Memory B cell (primary cell): Measurements from ENCODE around the gene PEX19.
A peak's percentile ranks its signal among the peaks of the same experiment; 100 is the strongest.

ENCODE experiments used
- ATAC-seq: fragments of 150-1000 bp; cut with Tn5 transposase; 2 replicates; pipeline ENCODE4 v1.10.0; 2021; ENCODE audit warnings: low read depth, mild to moderate bottlenecking, moderate library complexity
- DNase-seq, 2 donors: peaks; one replicate each; pipeline ENCODE4 v3.0.0; 2022; ENCODE audit warnings: low spot score in 2 of 2
- H3K27ac Mint-ChIP-seq: one replicate; pipeline ENCODE4 v1.8.0; 2022; ENCODE audit warnings: mild to moderate bottlenecking, moderate library complexity, mixed read lengths
- H3K27me3 Mint-ChIP-seq: one replicate; pipeline ENCODE4 v1.8.0; 2022; ENCODE audit warnings: mixed read lengths
- H3K36me3 Mint-ChIP-seq: one replicate; pipeline ENCODE4 v1.8.0; 2022; ENCODE audit warnings: mild to moderate bottlenecking, mixed read lengths
- H3K4me1 Mint-ChIP-seq: one replicate; pipeline ENCODE4 v1.8.0; 2022; ENCODE audit warnings: mixed read lengths
- H3K4me3 Mint-ChIP-seq: one replicate; pipeline ENCODE4 v1.8.0; 2022; ENCODE audit warnings: mild to moderate bottlenecking, moderate library complexity, mixed read lengths
- H3K9me3 Mint-ChIP-seq: one replicate; pipeline ENCODE4 v1.8.0; 2022; ENCODE audit warnings: mixed read lengths

Gene PEX19

DNA sequence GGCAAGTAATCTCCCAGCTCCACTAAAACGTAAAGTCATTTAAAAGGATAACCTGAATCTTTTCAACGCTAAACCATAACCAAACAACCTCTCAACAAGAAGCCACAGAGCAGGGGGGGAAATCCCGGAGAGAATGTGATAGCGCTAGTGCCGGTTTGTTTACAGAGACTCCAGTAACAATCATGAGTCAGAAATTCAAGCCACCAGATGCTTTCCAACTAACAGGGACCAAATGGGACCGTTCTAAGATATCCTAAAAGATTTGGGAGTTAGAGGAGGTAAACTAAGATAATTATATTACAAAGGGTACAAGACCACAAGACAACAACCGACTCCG is 23.4 kb downstream of the PEX19 start:
- H3K27me3 Mint-ChIP-seq, result no peaks in the 10 kb centered on the region
- H3K27ac Mint-ChIP-seq, result peak overlapping the region; percentile 99
- H3K4me3 Mint-ChIP-seq, result peak overlapping the region; percentile 93
- H3K4me1 Mint-ChIP-seq, result peaks cover 23% of the 10 kb centered on the region
- ATAC-seq (peak; percentile 54), DNase-seq (peak in 1 of 2 donors; percentile 62)
- H3K36me3 Mint-ChIP-seq, result peaks cover 4% of the 10 kb centered on the region
- H3K9me3 Mint-ChIP-seq, result no peaks in the 10 kb centered on the region

DNA sequence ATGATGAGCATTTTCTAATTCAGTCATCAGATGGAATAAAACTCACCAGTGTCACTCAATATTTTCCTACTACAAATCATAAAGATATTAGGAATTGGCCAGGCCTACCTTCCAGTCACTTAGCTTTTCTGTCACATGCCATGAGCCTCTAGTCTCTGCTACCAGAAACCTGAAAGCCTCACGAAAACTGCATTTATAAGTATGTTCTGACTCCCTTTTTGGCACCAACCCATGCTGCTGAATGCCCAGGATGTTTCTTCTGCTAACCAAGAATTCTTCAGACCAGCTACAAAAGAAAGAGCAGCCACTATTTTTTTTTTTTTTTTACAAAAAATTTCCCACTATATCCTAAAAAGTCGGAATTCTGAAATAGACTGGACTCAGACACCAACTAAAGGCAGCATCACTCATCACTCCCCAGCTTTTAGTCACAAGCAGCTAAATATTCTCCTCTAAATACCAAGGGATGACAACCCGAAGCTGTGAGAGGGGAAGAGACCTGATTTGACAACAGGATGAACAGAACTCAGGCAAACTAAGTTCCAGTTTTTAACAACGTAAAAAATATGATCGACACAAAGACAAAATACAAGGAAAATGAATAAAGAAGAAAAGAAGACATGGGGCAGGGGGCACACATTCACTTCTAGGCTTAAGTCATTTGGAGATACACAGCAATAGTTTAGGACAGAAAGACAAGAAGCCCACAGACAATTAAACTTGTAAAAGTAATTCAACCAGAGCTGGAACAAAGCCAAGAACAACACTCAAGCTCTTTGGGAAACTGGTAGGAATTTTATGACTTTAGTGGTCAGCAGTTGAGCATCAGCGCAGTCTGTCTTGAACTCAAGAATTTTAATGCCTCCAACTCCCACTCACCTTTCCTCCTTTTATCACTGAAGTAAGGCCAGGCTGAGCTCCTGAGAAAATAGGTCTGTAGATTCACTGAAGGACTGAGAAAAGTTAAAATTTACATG is 24.2 kb downstream of the PEX19 start:
- Mint-ChIP-seq H3K9me3 (no peaks in the 10 kb centered on the region), H3K36me3 (peaks cover 4% of the 10 kb centered on the region), H3K4me3 (peak overlapping the region; percentile 93), H3K4me1 (peaks cover 23% of the 10 kb centered on the region), H3K27ac (peak overlapping the region; percentile 99), H3K27me3 (no peaks in the 10 kb centered on the region)
- DNase-seq (no peak), ATAC-seq (no peak)

DNA sequence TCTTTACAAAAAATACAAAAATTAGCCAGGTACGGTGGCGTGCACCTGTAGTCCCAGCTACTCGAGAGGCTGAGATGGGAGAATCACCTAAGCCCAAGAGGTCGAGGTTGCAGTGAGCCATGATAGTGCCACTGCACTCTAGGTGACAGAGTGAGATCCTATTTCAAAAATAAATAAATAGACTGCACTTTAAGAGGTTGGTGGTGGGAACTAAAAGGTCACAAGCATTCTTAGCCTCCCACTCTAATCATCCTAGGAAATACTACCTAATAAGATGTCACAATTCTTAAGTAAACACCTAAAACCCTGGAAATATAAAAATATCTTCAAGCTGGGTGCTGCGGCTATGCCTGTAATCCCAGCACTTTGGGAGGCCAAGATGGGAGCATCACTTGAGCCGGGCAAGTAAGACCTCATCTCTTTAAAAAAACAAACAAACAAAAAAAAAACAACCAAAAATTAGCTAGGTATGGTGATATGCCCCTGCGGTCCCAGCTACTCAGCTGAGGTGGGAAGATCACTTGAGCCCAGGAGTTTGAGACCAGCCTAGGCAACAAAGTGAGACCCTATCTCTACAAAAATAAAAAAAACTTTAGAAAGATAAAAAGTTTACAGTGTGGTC is 26.6 kb downstream of the PEX19 start:
- no peaks in the 10 kb centered on the region for H3K9me3 Mint-ChIP-seq
- no peak overlapping the region for H3K27ac Mint-ChIP-seq
- H3K27me3 Mint-ChIP-seq, result no peaks in the 10 kb centered on the region
- ATAC-seq (no peak), DNase-seq (no peak)
- H3K4me3 Mint-ChIP-seq, result no peak overlapping the region
- peaks cover 4% of the 10 kb centered on the region for H3K36me3 Mint-ChIP-seq
- H3K4me1 Mint-ChIP-seq, result peaks cover 20% of the 10 kb centered on the region

DNA sequence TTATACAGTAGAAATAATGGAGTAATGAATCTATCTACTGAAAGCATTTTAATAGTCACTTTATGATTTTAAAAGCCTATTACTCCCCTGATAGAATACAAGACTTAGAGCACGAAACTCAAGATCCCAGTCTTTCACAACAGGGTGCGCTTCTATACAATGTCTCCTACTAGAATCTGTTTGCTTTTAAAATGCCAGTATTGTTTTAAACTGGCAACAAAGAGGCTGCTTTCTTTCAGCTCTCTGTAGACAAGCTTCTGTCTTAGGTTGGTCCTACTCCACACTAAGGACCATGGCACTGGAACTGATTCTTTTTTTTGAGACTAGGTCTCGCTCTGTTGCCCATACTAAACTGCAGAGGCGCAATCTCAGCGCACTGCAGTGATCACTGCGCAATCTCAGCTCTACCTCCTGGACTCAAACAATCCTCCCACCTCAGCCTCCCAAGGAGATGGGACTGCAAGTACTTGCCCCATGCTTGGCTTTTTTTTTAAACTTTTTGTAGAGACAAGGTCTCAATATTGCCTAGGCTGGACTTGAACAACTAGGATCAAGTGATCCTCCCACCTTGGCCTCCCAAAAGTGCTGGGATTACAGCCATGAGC is 27.4 kb downstream of the PEX19 start:
- H3K27me3 Mint-ChIP-seq, result no peaks in the 10 kb centered on the region
- H3K27ac Mint-ChIP-seq, result no peak overlapping the region
- H3K4me1 Mint-ChIP-seq, result peaks cover 18% of the 10 kb centered on the region
- H3K4me3 Mint-ChIP-seq, result no peak overlapping the region
- H3K9me3 Mint-ChIP-seq, result no peaks in the 10 kb centered on the region
- DNase-seq (no peak), ATAC-seq (no peak)
- peaks cover 6% of the 10 kb centered on the region for H3K36me3 Mint-ChIP-seq

DNA sequence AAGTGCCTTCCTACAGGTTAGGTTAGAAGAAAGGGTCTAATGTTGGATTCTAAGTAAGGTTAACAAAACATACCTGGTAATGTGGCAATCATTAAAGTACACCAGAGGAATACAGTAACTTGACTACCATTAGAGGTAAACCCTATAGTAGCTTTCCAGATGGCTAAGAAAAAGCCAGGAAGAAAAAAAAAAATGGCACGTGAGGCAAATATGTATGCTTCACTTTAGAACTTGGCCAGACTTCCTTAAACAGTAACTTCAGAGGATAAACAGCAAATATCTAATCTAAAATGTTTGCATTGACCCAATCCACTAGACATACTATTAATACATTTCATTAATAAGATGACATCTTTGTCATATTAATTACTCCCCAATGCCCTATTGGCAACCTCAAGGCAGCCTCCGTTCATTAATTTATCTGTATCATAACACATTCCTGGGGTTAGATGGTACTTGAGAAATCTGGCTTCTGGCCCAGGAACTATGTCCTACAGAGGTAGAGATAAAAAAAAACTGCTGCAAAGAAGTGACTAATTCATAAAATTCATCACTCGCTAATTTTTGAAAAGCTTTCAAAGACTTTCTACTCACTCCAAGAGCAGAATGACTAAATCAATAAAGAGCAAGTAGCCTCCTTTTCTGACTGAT is 28.4 kb downstream of the PEX19 start:
- ATAC-seq (no peak), DNase-seq (no peak)
- Mint-ChIP-seq H3K9me3 (no peaks in the 10 kb centered on the region), H3K4me3 (no peak overlapping the region), H3K27ac (no peak overlapping the region), H3K36me3 (peaks cover 6% of the 10 kb centered on the region), H3K4me1 (peaks cover 15% of the 10 kb centered on the region), H3K27me3 (no peaks in the 10 kb centered on the region)

DNA sequence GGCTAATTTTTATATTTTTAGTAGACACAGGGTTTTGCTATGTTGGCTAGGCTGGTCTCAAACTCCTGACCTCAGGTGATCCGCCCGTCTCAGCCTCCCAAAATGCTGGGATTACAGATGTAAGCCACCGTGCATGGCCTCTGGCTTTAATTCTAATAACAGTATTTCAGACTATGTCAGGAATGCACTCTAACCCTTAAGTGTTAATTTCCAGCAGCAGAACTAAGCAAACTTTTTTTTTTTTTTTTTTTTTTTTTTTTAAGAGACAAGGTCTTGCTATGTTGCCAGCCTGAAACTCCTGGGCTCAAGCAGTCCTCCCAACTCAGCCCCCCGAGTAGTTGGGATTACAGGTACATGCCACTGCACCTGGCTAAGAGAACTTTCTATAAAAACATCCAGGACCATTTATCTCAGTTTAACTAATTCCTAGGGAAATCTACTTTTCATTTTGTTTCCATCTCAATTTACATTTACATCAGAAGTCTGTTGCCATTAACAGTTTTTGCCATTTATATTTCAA is 29.1 kb downstream of the PEX19 start:
- Mint-ChIP-seq H3K4me1 (peaks cover 11% of the 10 kb centered on the region), H3K36me3 (peaks cover 6% of the 10 kb centered on the region), H3K27me3 (no peaks in the 10 kb centered on the region), H3K9me3 (no peaks in the 10 kb centered on the region), H3K4me3 (no peak overlapping the region), H3K27ac (no peak overlapping the region)
- no peak for ATAC-seq
- no peak for DNase-seq

DNA sequence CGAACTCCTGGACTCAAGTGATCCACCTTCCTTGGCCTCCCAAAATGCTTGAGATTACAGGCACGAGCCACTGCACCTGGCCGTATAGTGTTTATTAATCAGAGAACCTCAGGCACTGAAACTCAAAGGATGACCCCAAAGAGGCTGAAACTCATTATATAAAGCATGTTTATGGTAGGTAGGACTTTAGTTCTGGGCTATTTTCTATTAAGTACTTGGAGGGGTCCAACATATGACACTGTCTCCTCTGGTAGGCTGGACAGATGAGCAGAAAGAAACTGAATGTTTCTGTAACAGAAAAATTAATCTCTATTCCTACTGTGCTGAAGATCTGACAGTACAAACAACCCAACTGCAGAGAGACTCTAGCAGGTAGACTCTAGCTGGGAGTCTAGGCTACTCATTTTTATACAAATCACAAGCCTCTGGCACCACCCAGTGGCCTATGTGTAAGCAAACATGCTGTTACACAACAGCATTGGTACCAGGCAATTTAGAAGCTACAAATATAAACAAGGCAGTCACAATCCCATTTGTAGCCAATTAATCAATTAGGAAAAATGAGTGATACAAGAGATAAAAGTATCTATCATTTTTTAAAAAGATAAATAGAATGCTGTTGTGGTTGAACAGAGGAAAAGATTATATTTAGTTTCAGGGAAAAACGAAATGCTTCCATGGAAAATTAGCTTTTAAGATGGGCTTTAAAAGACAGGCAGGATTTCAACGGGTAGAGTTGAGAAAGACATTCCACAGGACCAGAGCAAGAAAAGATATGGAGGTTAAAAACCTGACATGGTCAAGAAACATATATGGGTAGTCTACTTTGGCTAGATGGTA is 33.0 kb downstream of the PEX19 start:
- DNase-seq (peak; percentile 38 to 49), ATAC-seq (peak; percentile 100)
- H3K4me3 Mint-ChIP-seq, result no peak overlapping the region
- H3K9me3 Mint-ChIP-seq, result no peaks in the 10 kb centered on the region
- H3K27me3 Mint-ChIP-seq, result no peaks in the 10 kb centered on the region
- H3K4me1 Mint-ChIP-seq, result no peaks in the 10 kb centered on the region
- H3K36me3 Mint-ChIP-seq, result peaks cover 2% of the 10 kb centered on the region
- H3K27ac Mint-ChIP-seq, result peak overlapping the region; percentile 50

DNA sequence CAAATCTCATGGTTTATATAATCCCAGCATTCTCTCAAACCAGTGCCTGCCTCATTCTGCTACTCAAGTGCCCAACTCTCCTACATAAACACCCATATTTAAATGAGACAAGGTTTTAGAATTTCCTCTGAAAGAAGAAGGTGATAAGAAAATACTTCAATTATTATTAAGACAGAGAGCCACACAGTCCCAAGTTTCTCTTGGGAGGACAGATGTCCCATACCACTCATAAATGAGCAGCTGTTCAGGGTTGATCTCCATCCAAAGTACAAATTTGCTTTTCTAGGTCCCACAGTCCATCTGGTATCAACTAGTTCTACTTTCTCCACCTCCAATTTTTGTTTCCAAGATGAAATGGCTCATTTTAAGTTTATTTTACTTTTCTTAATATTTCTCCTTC is 33.9 kb downstream of the PEX19 start:
- peaks cover 2% of the 10 kb centered on the region for H3K36me3 Mint-ChIP-seq
- no peak overlapping the region for H3K4me3 Mint-ChIP-seq
- DNase-seq (no peak), ATAC-seq (no peak)
- no peaks in the 10 kb centered on the region for H3K9me3 Mint-ChIP-seq
- peaks cover 2% of the 10 kb centered on the region for H3K4me1 Mint-ChIP-seq
- peak overlapping the region; percentile 50 for H3K27ac Mint-ChIP-seq
- no peaks in the 10 kb centered on the region for H3K27me3 Mint-ChIP-seq

DNA sequence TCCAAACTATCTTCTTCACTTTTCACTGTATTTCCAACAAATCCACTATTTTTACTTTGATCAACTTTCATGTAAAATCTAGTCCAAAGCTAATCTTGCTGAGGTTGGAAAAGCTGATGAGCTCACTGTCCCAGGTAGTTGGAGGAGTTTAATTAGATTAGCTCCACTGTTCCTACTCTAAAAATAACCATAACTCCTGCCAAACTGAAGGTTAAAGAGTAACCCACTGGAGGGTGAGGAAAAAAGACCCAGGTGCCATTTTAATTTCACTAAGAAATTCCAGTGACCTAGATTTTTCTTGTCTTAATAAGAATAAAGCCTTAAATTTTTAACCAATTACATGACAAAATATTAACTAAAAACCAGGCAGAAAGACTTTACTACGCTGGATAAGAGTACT is 37.9 kb downstream of the PEX19 start:
- peaks cover 10% of the 10 kb centered on the region for H3K4me1 Mint-ChIP-seq
- ATAC-seq, result no peak

DNA sequence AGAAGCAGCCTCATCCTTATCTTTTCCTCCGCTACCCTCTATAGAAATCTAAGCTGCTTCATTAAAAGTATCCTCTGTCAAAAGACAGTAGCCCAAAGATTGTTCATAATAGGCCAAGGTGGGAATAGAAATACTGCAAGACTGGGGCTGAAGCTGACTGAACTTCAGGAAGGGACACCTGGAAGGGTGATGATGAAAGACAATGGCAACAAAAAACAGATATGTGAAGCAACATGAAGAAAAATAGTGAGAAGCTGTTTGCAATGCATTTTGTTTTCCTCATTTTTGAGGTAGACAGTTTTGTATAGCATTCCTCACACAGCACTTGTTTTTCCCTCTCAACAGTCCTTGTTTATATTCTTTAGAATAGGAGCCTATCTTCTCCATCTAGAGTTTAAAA is 39.5 kb downstream of the PEX19 start:
- no peak for DNase-seq
- Mint-ChIP-seq H3K4me3 (no peak overlapping the region), H3K9me3 (no peaks in the 10 kb centered on the region), H3K36me3 (peaks cover 14% of the 10 kb centered on the region), H3K27ac (peak overlapping the region; percentile 71), H3K4me1 (peaks cover 10% of the 10 kb centered on the region), H3K27me3 (no peaks in the 10 kb centered on the region)
- ATAC-seq, result no peak

More for the DNA sequence above, 37.9 kb downstream of the PEX19 start:
- Mint-ChIP-seq H3K4me3 (no peak overlapping the region), H3K27ac (no peak overlapping the region), H3K36me3 (peaks cover 9% of the 10 kb centered on the region), H3K27me3 (no peaks in the 10 kb centered on the region), H3K9me3 (no peaks in the 10 kb centered on the region)
- no peak for DNase-seq

DNA sequence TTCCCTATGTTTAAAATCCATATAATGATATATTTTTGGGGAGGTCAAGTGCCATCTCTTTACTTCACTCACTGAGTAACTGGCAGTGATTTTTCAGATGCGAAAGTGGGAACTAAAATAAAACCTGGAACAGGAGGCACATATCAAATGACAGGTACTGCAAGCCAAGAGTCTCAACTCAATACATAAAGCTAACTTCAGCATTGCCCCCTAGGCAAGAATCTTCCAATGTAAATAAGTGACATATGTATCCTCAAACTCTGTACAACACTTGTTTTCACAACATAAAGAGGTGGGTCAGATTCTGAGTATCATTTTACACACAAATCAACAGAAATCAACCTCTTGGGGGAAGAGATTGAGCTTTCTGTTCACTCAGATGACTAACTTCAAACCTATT is 40.7 kb downstream of the PEX19 start:
- peaks cover 13% of the 10 kb centered on the region for H3K4me1 Mint-ChIP-seq
- H3K4me3 Mint-ChIP-seq, result no peak overlapping the region
- no peaks in the 10 kb centered on the region for H3K9me3 Mint-ChIP-seq
- no peak for ATAC-seq
- H3K36me3 Mint-ChIP-seq, result peaks cover 19% of the 10 kb centered on the region
- DNase-seq, result no peak
- H3K27me3 Mint-ChIP-seq, result no peaks in the 10 kb centered on the region
- H3K27ac Mint-ChIP-seq, result no peak overlapping the region

DNA sequence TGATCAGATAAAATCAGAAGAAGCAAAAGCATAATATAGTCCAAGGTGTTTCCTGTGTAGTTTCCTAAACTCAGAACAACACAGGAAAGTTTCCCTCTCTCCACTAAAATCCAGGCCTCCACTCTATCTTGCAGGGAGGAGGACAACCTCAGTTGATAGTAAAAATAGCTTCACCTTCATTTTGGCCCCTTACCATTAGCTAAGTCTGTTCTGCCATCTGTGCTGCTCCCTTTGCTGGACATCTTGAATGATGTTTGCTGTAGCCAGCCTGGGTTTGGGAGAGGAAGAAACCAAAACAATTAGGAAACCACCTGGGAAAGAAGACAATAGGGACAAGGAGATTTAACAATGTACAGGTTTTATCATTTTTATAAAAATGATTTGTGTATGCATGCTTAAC is 41.2 kb downstream of the PEX19 start:
- no peak for DNase-seq
- Mint-ChIP-seq H3K27me3 (no peaks in the 10 kb centered on the region), H3K4me3 (no peak overlapping the region), H3K36me3 (peaks cover 22% of the 10 kb centered on the region), H3K4me1 (peaks cover 13% of the 10 kb centered on the region), H3K9me3 (no peaks in the 10 kb centered on the region), H3K27ac (no peak overlapping the region)
- no peak for ATAC-seq

DNA sequence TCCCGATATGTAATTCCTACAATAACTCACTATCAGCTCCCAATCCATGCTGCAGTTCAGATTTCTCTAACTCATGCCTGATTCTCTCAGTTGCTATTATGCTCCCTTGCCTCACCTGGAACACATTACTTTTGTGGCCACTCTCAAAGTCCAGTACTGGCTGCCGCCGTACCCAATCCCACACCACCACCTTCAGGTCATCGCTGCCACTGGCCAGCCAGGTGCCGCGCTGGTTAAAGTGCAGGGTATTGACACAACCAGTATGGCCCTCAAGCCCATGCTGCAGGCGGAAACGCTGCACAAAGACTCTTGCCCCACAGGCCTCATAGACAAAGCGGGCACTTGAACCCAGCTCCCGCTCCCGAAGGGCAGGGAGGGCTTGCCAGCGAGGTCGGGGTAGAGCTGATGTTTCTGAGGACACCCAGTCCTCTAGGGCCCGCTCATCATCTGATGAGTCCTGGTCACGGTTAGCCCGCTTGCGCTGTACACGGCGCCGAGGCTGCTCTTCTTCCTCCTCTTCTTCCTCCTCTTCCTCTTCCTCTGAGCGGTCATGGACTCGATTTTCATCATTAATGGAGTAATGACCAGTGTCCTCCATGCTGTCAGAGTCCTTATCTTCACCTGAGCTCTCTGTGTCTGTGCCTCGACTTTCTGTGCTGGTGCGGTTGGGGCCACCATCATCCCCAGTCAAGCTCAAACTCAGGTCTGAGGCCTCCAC is 45.2 kb downstream of the PEX19 start:
- ATAC-seq (no peak), DNase-seq (no peak)
- Mint-ChIP-seq H3K4me1 (peaks cover 15% of the 10 kb centered on the region), H3K9me3 (no peaks in the 10 kb centered on the region), H3K4me3 (no peak overlapping the region), H3K27me3 (no peaks in the 10 kb centered on the region), H3K36me3 (peaks cover 34% of the 10 kb centered on the region), H3K27ac (no peak overlapping the region)
